Transverse colon (tissue), 4 donors: Measurements from ENCODE around the gene UBE2O. TPM values are rescaled to one million over a fixed set of nuclear protein-coding genes. Genes with fewer than 3 reads are reported as not detected.
A peak's percentile ranks its signal among the peaks of the same experiment; 100 is the strongest.

Experiments used
- DNase-seq: peaks from one replicate; pipeline ENCODE4 v3.0.0-alpha.2; 2019
- H3K27ac ChIP-seq, 4 donors: fragments of 200-600 bp; sonication (generic); 2 replicates each; pipeline ENCODE4 v1.5.1; 2016 to 2018; ENCODE audit warnings: inconsistent platforms in 4 of 4
- H3K27me3 ChIP-seq: fragments of 200-600 bp; sonication (generic); 2 replicates; pipeline ENCODE4 v1.5.1; 2017; ENCODE audit warnings: inconsistent platforms
- H3K36me3 ChIP-seq, 4 donors: fragments of 200-600 bp; sonication (generic); 2 replicates each; pipeline ENCODE4 v1.5.1; 2017 to 2019; ENCODE audit warnings: inconsistent platforms in 4 of 4
- H3K4me1 ChIP-seq, 4 donors: fragments of 200-600 bp; sonication (generic); 2 replicates each; pipeline ENCODE4 v1.5.1; 2017 to 2020; ENCODE audit warnings: inconsistent platforms in 4 of 4
- H3K4me3 ChIP-seq, 4 donors: fragments of 200-600 bp; sonication (generic); 1 replicate in 1 of 4; 2 replicates in 3 of 4; pipeline versions ENCODE4 v1.5.1 to v1.6.1; 2017 to 2019; ENCODE audit warnings: inconsistent platforms in 4 of 4
- H3K9me3 ChIP-seq, 2 donors: fragments of 200-600 bp; sonication (generic); 2 replicates each; pipeline ENCODE4 v1.5.1; 2017 to 2019; ENCODE audit warnings: inconsistent platforms in 2 of 2
- EP300 ChIP-seq: sonication (generic); formaldehyde crosslinking; IDR thresholded peaks from one replicate; pipeline ENCODE4 v1.6.1; 2017; ENCODE audit warnings: antibody characterized with exemption, low read depth
- POLR2A ChIP-seq: fragments of 450-650 bp; IDR thresholded peaks from one replicate; pipeline ENCODE4 v1.6.1; 2016; ENCODE audit warnings: antibody characterized with exemption, mild to moderate bottlenecking, moderate library complexity
- POLR2AphosphoS5 ChIP-seq, 3 donors: sonication (generic); formaldehyde crosslinking; IDR thresholded peaks; one replicate each; pipeline ENCODE4 v1.6.1; 2016; ENCODE audit warnings: antibody characterized with exemption in 3 of 3
- WGBS, 2 donors: methylation state at CpG; one replicate each; pipeline ENCODE4 v1.1.5; 2018; ENCODE audit warnings: low coverage in 1 of 2; 5-methylcytosine and 5-hydroxymethylcytosine counted together
- in situ Hi-C, 4 donors: fragments of 200-750 bp; cut with MboI; loops; one replicate each; pipeline versions ENCODE4 v1.15.0 to v1.15.1; 2017; ENCODE audit warnings: low sequenced_read_pairs in 3 of 4, low pct_ligation_motif_present in 1 of 4, low pct_unique_long_range_greater_than_20kb in 1 of 4
- intact Hi-C: fragments of 100-400 bp; cut with DNase I; formaldehyde crosslinking; loops from one replicate; pipeline ENCODE4 v1.15.1; 2023; ENCODE audit warnings: low total_unique reads
- total RNA-seq, 4 donors: library from RNA; depleted of rRNA; stranded (reverse); fragments of >200 nt; gene quantifications; one replicate each; pipeline ENCODE4 v1.1.0, GENCODE V29; 2016
- TF ChIP-seq, protein P1 (sequence below), 5 experiments: fragments of 200-600 bp in 3 of 5; fragments of 450-650 bp in 2 of 5; sonication (generic) in 3 of 5; IDR thresholded peaks; 1 replicate in 2 of 5; 2 replicates in 3 of 5; pipeline ENCODE4 v1.5.1; 2016 to 2017; ENCODE audit warnings: antibody characterized with exemption in 5 of 5, inconsistent platforms in 3 of 5, mild to moderate bottlenecking in 2 of 5, moderate library complexity in 1 of 5

UBE2O gene
- total RNA-seq, 4 donors from 2014 or later, result 9.8 to 28.8 (median 15.9) TPM

DNA sequence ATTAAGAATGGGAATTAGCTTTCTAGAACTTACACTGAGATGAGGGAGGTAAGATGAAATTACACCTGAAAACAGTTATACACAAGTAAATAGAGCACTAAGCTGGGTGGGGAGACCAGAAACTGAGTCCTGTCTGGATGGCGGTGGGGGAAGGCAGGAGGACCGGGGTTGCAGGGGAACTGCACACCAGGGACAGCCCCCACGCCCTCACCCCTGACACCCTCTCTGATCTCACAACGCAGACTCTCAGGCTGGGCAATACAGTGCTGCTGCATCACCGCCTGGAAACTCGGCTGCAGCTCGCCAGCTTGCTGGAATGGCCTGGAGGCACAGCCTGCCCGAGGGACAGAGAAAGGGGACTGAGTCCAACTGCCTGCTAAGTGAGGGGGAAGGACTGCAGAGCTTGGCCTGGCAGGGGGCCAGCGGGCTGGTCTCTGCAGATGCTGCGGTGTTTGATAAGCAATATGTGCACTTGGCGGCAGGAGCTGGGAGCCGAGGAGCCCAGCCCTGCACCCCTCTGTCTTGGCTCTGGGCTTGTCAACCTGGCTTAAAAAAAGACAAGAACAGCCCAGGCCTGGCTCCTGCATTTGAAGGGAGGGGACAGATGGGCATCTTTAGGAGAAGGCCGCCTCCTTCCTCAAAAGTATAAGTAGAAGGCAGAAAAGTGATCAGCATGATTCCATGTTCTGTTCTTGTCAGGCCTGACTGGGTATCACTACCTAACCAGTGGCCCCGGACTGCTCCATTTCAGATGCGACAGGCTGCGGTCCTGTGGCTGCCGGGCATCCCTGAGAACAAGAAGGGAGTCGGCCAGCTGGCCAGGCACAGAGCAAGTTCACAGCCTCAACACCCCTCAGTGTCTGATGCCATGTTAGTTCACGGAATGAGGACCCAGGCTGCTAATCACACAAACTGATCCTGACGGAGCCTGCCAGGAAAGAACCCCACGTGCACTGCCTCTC is 38.3 kb downstream of the UBE2O start:
- Histone ChIP-seq H3K27me3 (no peaks in the 10 kb centered on the region), H3K4me1 (peaks cover 0 to 19% (median 9%) of the 10 kb centered on the region in 4 donors), H3K4me3 (no peak overlapping the region), H3K36me3 (no peaks in the 10 kb centered on the region), H3K9me3 (no peaks in the 10 kb centered on the region), H3K27ac (no peak overlapping the region)
- peak; percentile 20 for DNase-seq
- TF ChIP-seq, protein P1, sequence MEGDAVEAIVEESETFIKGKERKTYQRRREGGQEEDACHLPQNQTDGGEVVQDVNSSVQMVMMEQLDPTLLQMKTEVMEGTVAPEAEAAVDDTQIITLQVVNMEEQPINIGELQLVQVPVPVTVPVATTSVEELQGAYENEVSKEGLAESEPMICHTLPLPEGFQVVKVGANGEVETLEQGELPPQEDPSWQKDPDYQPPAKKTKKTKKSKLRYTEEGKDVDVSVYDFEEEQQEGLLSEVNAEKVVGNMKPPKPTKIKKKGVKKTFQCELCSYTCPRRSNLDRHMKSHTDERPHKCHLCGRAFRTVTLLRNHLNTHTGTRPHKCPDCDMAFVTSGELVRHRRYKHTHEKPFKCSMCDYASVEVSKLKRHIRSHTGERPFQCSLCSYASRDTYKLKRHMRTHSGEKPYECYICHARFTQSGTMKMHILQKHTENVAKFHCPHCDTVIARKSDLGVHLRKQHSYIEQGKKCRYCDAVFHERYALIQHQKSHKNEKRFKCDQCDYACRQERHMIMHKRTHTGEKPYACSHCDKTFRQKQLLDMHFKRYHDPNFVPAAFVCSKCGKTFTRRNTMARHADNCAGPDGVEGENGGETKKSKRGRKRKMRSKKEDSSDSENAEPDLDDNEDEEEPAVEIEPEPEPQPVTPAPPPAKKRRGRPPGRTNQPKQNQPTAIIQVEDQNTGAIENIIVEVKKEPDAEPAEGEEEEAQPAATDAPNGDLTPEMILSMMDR (IDR thresholded peaks at IDR 0.05), result no peak
- TF ChIP-seq POLR2AphosphoS5 (IDR thresholded peaks at IDR 0.05) (no peak), POLR2A (no peak), EP300 (no peak)
- 51 to 64% methylated on average over 10 to 21 of the region's 21 CpGs for WGBS, 2 donors
- in situ Hi-C loops, result no loop called here
- intact Hi-C loops, result no loop called here

DNA sequence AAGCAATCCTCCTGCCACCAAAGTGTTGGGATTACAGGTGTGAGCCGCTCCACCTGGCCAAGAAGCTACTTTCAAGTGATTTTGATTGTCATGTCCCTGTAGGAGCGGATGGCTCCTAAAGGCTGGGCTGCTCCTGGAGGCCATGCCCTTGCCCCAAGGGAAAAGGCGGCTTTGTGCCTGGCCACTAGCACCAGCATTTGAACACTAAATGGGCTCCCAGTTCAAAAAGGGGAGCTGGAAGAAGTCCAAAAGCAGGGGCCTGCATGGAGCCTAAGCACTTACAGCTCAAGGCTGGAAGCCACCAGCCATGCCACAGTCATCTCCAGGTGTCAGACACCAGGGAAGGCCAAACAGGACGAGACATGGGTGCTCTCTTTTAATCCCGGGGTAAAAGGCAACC is 41.7 kb downstream of the UBE2O start:
- no peak for DNase-seq
- in situ Hi-C loops, result no loop called here
- intact Hi-C loops, result no loop called here
- Histone ChIP-seq H3K27ac (no peak overlapping the region), H3K27me3 (no peaks in the 10 kb centered on the region), H3K4me1 (peaks cover 0 to 11% (median 5%) of the 10 kb centered on the region in 4 donors), H3K9me3 (no peaks in the 10 kb centered on the region), H3K4me3 (no peak overlapping the region), H3K36me3 (no peaks in the 10 kb centered on the region)
- WGBS, 2 donors, result 95% methylated on average over 5 of the region's 5 CpGs; no CpG with 5 or more reads in 1 of the 2 donors
- no peak for TF ChIP-seq POLR2A

DNA sequence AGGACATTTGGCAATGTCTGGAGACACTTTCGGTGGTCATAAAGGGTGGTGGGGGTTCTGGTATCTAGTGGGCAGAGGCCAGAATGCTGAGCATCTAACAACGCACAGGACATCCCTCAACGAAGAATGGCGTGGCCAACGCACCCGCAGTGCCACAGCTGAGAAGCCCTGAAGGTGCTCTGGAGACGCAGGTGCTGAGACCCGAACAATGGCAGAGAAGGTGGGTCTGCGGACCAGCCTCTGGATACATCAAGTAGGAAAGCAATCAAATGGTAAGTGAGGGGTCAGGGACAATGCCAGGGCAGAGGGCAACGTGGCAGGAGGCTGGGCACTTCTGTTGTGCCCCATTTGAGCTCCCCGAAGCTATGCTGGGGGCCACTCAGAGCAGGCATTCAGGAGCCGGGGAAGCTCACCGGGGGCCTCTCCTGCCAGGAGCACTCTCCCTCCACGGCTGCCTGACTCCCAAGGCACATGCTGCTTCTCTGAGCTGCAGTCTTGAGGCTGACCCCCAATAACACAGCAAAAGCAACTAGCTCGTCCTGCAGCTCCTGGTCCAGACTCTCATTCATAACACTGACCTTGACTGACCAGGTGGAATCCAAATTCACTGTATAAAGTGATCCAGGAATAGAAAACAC is 42.5 kb downstream of the UBE2O start:
- H3K27ac ChIP-seq, result no peak overlapping the region
- intact Hi-C loops, result no loop called here
- H3K4me3 ChIP-seq, result no peak overlapping the region
- in situ Hi-C loops, result no loop called here
- no peaks in the 10 kb centered on the region for H3K9me3 ChIP-seq
- peaks cover 0 to 18% (median 7%) of the 10 kb centered on the region in 4 donors for H3K4me1 ChIP-seq
- TF ChIP-seq POLR2A (no peak), EP300 (no peak), POLR2AphosphoS5 (IDR thresholded peaks at IDR 0.05) (no peak)
- TF ChIP-seq, protein P1 (IDR thresholded peaks at IDR 0.05), result no peak
- WGBS, 2 donors, result 90 to 94% methylated on average over 2 to 14 of the region's 15 CpGs
- no peak for DNase-seq
- no peaks in the 10 kb centered on the region for H3K36me3 ChIP-seq
- H3K27me3 ChIP-seq, result no peaks in the 10 kb centered on the region

DNA sequence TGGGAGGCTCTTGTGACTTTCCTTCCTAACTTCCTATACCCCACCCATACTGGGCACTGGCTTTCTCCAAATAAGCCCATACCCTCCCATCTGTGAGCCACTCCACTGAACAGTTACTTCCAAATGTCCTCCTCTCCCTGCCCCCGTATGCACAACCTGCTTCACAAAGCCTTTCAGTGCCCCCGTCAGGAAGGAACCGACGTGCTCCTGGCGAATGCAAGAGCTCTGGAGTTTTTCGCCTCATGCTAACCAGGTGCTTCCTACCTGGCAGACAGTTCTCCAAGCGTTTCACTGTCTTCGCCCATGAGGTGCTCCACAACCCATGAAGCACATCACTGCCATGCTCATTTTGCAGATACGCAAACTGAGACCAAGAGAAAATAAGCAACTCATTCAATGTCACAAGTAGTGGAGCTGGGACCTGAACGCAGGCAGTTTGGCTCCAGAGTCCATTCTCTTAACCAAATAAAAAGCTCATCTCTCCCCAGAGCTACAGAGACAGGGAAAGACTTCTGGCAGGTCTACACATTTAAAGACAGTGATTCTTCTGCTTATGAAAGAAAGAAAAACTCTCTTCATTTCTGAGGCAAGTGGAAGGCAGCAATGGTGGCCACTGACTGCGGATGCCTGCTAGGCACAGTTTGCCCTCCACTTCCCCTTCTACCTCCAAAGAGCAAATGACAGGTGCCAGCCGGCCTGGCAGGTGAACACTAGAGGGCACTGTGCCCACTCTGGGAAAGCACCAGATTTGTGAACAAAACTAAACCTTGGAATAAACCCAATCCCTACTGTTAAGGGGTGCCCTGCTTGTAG is 44.7 kb downstream of the UBE2O start:
- Histone ChIP-seq H3K36me3 (no peaks in the 10 kb centered on the region), H3K4me1 (peaks cover 0 to 10% (median 3%) of the 10 kb centered on the region in 4 donors), H3K27me3 (no peaks in the 10 kb centered on the region), H3K9me3 (no peaks in the 10 kb centered on the region), H3K27ac (no peak overlapping the region), H3K4me3 (no peak overlapping the region)
- TF ChIP-seq POLR2A, result no peak
- TF ChIP-seq, protein P1 (IDR thresholded peaks at IDR 0.05), result peak; percentile 62 to 86 (median 72)
- intact Hi-C loops (loop anchor here (10.0 kb wide), 1 partner anchor 173 kb away; no protein-coding TSS in a partner anchor), in situ Hi-C loops (no loop called here)
- peak; percentile 77 for DNase-seq
- 72 to 75% methylated on average over 3 to 12 of the region's 12 CpGs for WGBS, 2 donors
